GM21423 (cell line): Measurements from ENCODE around the gene RINT1.

ENCODE experiments used
- ATAC-seq: cut with Tn5 transposase; IDR thresholded peaks from one replicate; pipeline ENCODE4 v1.9.1; 2021; ENCODE audit warnings: mild to moderate bottlenecking, moderate library complexity; ENCODE audit not compliant: unreplicated experiment

The RINT1 gene

GRCh38 chr7:105530546-105530945 is 1.5 kb upstream of the RINT1 start:
- ATAC-seq, result no peak

DNA sequence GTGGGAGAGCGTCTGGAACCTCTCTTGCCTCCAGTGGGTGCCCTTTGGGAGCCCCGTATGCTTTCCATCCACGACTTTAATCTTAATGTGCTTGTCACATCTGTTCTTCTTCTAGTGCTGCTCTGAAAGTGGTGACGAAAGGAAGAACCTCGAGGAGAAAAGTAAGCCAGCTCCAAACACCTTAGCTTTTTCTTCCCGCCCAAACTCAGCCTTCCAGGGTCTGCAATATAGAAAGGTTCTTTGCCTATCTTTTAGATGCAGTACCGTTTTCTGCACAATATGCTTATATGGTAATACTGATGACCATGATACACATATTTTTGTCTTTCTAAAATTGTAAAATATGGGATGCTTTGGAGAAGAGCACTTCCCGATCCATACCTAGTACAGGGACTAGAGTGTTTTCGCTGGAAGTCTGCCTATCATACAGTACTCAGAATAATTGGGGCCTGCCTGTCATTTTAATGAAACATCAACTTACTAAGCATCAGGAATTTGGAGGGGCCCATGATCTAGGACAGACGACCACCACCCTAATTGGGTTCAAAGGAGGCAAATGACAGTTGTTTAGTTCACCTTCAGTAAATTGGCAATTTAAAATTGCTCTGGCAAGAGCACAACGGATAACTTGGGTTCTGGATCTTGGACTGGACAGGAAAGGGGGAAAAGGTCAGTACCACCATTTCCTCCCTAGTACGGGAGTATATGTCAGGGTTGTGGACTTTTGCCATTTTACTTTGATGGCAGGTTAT is 884 bp downstream of the RINT1 start:
- ATAC-seq, result no peak

DNA sequence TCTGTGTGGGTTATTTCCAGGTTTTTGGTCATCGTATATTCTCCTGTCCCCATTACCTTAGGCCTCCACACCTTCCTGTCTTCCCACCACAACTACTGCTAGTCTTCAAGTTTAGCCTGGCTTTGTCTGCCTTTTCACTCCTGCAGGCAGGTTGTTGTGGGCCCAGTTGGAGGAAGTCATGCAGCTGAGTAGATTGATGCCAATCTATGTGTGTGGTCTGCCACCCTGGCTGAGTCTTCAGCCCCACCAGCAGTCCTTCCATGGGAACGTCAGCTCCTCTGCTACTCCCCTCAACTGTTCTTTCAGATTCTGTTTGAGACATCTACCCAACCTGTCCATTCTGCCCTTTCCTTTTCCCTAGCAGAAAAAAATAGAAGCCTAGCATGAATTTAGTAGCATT is 6.3 kb downstream of the RINT1 start:
- ATAC-seq, result no peak

DNA sequence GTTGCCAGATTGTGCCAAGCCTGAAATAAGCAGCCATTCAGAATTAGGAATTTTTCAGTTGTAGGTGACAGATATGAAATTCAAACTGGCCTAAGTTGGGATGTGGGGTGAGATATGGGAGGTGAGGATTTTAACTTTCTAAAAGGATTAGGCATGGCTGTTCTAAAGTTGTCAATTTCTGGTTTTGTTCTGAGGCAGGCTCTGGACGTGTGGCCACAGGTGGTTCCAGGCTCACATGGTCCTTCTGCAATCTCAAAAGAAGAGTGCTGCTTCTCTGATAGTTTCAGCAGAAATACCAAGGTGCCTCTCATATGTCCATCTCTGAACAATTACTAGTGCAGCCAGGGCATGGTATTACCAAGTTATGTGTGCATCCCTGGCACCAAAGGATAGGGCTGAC is 27.9 kb downstream of the RINT1 start:
- no peak for ATAC-seq

DNA sequence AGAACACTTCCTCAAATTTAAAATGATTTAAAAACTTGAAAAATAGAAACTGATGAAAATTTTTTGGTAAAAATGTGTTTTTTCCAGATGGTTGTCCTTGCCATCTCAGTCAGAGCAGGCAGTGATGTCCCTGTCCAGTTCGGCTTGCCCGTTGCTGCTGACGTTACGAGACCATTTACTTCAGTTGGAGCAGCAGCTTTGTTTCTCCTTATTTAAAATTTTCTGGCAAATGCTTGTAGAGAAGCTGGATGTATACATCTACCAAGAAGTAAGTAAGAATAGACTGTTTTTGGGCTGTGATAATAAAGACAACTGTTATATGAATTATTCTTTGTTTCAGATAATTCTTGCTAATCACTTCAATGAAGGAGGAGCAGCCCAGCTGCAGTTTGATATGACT is 33.2 kb downstream of the RINT1 start:
- no peak for ATAC-seq

DNA sequence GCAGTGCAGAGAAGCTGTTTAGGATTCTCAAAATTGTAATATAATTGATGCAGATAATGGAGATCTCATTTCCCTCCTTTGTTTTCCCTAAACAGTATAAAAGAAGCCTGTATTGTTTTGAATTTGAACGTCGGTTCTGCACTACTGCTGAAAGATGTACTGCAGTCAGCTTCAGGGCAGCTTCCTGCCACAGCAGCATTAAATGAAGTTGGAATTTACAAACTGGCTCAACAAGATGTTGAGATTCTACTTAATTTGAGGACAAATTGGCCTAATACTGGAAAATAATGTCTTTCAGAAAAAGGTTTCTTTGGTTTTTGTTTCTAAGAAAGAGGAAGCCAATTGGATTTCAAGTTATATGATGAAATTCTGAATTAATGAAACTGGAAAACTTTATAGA is 35.0 kb downstream of the RINT1 start:
- ATAC-seq, result no peak

GRCh38 chr7:105567821-105568220 is 35.8 kb downstream of the RINT1 start:
- ATAC-seq, result no peak

DNA sequence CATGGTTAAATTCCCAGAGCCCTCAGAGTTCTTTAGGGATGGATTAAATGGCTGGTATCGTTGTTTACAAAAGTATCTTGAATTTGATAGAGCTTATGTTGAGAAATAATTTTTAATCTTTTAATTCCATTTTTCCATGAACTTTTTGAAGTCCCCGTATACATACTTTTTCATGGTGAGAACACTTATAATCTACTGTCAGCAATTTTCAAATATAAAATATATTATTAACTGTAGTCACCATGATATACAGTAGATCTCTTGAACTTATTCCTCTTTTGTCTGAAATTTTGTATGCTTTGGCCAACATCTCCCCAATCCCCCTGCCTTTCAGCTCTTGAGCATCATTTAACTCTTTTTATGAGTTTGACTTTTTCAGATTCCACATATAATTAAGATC is 39.9 kb downstream of the RINT1 start:
- ATAC-seq, result no peak

DNA sequence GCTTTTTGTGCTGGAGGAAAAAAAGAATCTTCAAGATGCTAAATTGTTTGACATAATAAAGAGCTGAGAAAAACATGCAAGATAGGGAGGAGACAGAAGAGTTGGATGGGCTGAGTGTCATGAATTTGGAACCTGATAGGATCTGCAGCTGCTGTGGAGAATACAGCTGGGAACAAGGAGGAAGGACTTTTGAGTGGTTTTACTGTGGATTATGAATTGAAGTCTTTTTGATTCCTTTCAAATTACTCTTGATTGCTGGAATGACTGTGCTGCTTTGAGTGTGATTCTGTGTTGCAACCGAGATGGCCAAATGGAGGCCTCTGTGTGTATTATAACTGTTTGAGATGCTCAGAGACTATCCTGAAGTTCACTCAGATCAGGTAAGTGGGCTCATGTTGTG is 45.2 kb downstream of the RINT1 start:
- no peak for ATAC-seq

DNA sequence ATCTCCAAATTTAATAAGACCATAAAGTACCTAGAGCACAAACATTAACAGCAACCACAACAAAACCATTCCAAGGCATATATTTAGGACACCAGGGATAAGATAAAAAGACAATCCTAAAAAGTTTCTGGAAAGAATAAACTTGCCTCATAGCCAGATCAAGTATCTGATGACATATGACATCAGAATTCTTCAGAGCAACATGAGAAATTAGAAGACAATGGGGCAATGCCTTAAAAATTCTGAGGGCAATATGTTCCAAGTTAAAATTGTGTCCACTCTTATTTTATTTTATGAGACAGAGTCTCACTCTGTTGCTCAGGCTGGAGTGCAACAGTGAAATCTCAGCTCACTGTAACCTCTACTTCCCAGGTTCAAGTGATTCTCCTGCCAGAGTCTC is 46.5 kb downstream of the RINT1 start:
- ATAC-seq, result no peak

- ATAC-seq, result no peak
Observed at GRCh38 chr7:105580022-105580740, 48.2 kb downstream of the RINT1 start.

- ATAC-seq, result peak; percentile 90
Observed at GRCh38 chr7:105581066-105581811, 49.2 kb downstream of the RINT1 start, which contains the start of gene EFCAB10. EFCAB10 (minus strand) TSS chr7:105581493; CDS start chr7:105581463, 30 bp downstream.

DNA sequence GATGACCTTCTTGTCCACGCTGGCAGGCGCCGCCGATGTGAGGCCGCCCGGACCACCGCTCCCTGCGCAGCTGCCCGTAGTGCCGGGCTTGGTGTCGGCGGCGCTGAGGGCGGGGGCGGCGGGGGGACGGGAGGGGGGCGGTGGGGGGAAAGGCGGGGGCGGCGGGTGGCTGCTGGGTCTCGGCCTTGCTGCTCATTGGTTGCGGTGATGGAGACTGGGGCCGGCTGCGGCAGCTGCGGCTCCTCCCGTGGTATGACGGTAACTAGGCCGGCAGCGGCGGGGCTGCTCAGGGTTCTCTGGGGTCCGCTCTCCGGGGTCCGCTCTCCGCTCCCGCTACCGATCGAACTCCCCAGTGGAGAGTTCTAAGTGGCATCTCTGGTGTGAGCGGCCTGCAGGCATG is 51.1 kb downstream of the RINT1 start:
- ATAC-seq, result no peak

GRCh38 chr7:105584165-105584564 is 52.2 kb downstream of the RINT1 start:
- ATAC-seq, result no peak

DNA sequence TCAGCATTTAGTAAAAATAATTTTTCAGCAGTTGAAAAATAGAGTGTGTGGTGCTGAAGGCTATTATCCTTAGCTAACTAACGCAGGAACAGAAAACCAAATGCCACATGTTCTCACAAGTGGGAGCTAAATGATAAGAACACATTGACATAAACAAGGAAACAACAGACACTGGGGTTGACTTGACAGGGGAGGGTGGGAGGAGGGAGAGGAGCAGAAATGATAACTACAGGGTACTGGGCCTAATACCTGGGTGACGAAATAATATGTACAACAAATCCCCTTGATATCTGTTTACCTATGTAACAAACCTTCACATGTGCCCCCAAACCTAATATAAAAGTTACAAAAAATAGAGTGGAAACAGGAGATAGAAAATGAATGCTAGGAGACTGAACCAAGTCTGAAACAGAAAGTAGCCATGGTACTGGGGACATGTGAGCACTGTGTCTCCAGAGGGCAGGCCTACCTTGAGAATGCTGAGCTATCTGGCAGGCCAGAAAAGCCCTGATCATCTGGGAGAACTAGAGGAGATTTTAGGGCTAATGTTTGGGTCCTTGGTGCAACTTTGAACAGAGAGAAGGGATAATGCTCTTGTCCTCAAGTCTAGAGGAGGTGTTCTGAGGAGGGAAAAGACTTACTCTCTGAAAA is 54.0 kb downstream of the RINT1 start:
- no peak for ATAC-seq

DNA sequence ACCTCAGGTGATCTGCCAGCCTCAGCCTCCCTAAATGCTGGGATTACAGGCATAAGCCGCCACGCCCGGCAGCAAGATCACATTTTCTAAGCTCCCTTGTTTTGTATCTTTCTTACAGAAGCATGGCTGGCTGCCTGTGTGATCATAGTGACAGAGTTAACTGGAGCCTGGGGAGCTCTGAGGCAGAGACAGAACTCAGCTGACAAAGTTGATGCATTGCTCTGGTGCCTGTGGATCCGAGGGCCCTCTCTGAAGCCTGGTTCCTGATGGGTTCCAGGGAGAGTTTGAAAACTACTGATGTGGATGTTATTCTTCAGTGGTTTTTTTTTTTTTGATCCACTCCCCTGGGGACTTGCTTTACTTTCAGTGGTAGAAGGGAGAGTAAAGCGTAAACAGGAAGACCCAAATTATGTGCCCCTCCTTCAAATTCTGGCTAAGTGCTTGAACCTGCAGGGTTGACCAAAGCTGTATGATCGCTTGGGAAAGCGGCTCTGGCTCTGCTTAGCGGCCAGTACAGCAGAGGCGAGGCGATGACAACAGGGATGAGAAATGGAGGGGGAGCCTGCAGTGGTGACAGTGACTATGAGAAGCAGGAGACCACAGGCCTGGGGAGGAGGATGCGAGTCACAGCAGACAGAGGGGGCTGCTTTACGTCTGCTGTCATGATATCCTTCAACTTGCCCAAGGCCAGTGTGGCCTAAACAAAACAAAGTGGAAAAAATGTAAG is 56.1 kb downstream of the RINT1 start:
- no peak for ATAC-seq

GRCh38 chr7:105589356-105590077 is 57.5 kb downstream of the RINT1 start:
- ATAC-seq, result peak; percentile 89

DNA sequence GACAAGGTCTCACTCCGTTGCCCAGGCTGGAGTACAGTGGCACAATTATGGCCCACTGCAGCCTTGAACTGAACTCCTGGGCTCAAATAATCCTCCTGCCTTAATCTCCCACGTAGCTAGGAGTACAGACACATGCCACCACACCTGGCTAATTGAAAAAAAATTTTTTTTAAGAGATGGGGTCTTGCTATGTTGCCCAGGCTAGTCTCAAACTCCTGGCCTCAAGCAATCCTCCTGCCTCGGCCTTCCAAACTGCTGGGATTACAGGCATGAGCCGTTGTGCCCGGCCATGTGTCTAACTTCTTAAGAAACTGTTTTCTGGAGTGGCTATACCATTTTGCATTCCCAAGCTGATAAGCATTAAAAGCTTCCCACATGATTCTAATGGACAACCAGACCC is 58.8 kb downstream of the RINT1 start:
- ATAC-seq, result no peak

- no peak for ATAC-seq
Observed at GRCh38 chr7:105591522-105591921, 59.5 kb downstream of the RINT1 start.

DNA sequence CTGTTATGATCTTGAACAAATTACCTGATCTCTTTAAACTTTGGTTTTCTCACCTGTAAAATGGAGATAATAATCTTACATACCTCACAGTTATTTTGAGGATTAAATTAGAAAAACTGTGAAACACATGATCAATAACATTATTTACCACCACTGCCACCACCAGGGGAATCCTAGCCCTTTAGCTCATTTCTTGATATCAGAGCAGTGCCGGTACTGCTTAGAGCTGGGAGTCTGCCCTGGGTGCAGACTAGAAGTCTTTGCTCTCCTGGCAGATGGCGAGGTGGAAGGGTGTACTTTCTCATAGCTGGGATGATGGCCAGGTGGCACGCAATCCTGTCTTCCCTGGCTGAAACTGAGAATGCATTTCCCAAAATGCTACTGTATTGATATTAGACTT is 62.0 kb downstream of the RINT1 start:
- ATAC-seq, result no peak
